ENCODE measurements around the gene MAN1C1.

Gene MAN1C1

GRCh38 chr1:25610822-25611630, 5.6 kb upstream of the MAN1C1 start:
- DNase-seq (ENCODE audit: low spot score), result no peak
- Histone ChIP-seq H3K27ac (no peak overlapping the region), H3K4me3 (no peak overlapping the region)
- TF ChIP-seq CTCF (IDR thresholded peaks at IDR 0.05), result no peak

- H3K4me3 ChIP-seq, result no peak overlapping the region
- TF ChIP-seq CTCF (IDR thresholded peaks at IDR 0.05), result no peak
- no peak overlapping the region for H3K27ac ChIP-seq
- DNase-seq (ENCODE audit: low spot score), result no peak
Observed at GRCh38 chr1:25611843-25612242, 4.7 kb upstream of the MAN1C1 start.

GRCh38 chr1:25612421-25612820, 4.2 kb upstream of the MAN1C1 start:
- no peak overlapping the region for H3K27ac ChIP-seq
- DNase-seq (ENCODE audit: low spot score), result no peak
- no peak for TF ChIP-seq CTCF (IDR thresholded peaks at IDR 0.05)
- no peak overlapping the region for H3K4me3 ChIP-seq

- Histone ChIP-seq H3K4me3 (no peak overlapping the region), H3K27ac (no peak overlapping the region)
- TF ChIP-seq CTCF (IDR thresholded peaks at IDR 0.05), result no peak
- DNase-seq (ENCODE audit: low spot score), result no peak
Observed at GRCh38 chr1:25613091-25613490, 3.5 kb upstream of the MAN1C1 start.

- DNase-seq (ENCODE audit: low spot score), result no peak
- Histone ChIP-seq H3K4me3 (no peak overlapping the region), H3K27ac (no peak overlapping the region)
- no peak for TF ChIP-seq CTCF (IDR thresholded peaks at IDR 0.05)
Observed at GRCh38 chr1:25614501-25615171, 2.0 kb upstream of the MAN1C1 start.

- no peak for TF ChIP-seq CTCF (IDR thresholded peaks at IDR 0.05)
- no peak for DNase-seq (ENCODE audit: low spot score)
- no peak overlapping the region for H3K4me3 ChIP-seq
- H3K27ac ChIP-seq, result peak overlapping the region in 1 of 2 donors; percentile 93
Observed at GRCh38 chr1:25615172-25615541, 1.4 kb upstream of the MAN1C1 start.

All from coronary artery (tissue), 2 donors.